NCI-H748 (cell line): ENCODE data around the gene PAPSS1.

Source experiments
- DNase-seq: peaks from one replicate; lab custom pipeline; 2025; ENCODE audit not compliant: unreplicated experiment; lab: John Stamatoyannopoulos, UW

The PAPSS1 gene

GRCh38 chr4:107570952-107571351 is 149.1 kb downstream of the PAPSS1 start:
- DNase-seq = no peak

GRCh38 chr4:107564326-107564725 is 155.7 kb downstream of the PAPSS1 start:
- DNase-seq = no peak
